Glutamatergic neuron (in vitro differentiated cells): ENCODE data around the gene PRR22. TPM values are rescaled to one million over a fixed set of nuclear protein-coding genes. Genes with fewer than 3 reads are reported as not detected.
"Not testable (repeated sequence)": the region's sequence is repeated elsewhere in the genome, so short reads cannot be mapped to it uniquely, and the experiment has no call there.

Experiments used
- DNase-seq: peaks from one replicate; pipeline ENCODE4 v3.0.0; 2022
- H3K27ac Mint-ChIP-seq: one replicate; pipeline ENCODE4 v1.8.0; 2020; ENCODE audit warnings: mild to moderate bottlenecking, mixed read lengths, inconsistent platforms; ENCODE audit not compliant: unreplicated experiment
- H3K27me3 Mint-ChIP-seq: one replicate; pipeline ENCODE4 v1.8.0; 2020; ENCODE audit warnings: mild to moderate bottlenecking, moderate library complexity, mixed read lengths, inconsistent platforms; ENCODE audit not compliant: unreplicated experiment
- H3K36me3 Mint-ChIP-seq: one replicate; pipeline ENCODE4 v1.8.0; 2020; ENCODE audit warnings: mild to moderate bottlenecking, mixed read lengths, inconsistent platforms; ENCODE audit not compliant: unreplicated experiment
- H3K4me1 Mint-ChIP-seq: one replicate; pipeline ENCODE4 v1.8.0; 2020; ENCODE audit warnings: mild to moderate bottlenecking, low read depth, mixed read lengths, inconsistent platforms; ENCODE audit not compliant: unreplicated experiment
- H3K4me3 Mint-ChIP-seq: one replicate; pipeline ENCODE4 v1.8.0; 2020; ENCODE audit warnings: mild to moderate bottlenecking, mixed read lengths, inconsistent platforms; ENCODE audit not compliant: unreplicated experiment
- H3K9me3 Mint-ChIP-seq: one replicate; pipeline ENCODE4 v1.8.0; 2020; ENCODE audit warnings: mild to moderate bottlenecking, moderate library complexity, mixed read lengths, inconsistent platforms; ENCODE audit not compliant: unreplicated experiment
- CTCF ChIP-seq: fragments of 200-600 bp; sonication (generic); IDR thresholded peaks from one replicate; pipeline ENCODE4 v1.5.0; 2021; ENCODE audit not compliant: partially characterized antibody, unreplicated experiment
- total RNA-seq: library from RNA; stranded (reverse); fragmentation: NEBNext Ultra II Directional; extraction: Animal tissue kit (Norgen Biotek cat#: 25700); gene quantifications from one replicate; pipeline ENCODE4 v1.2.1, GENCODE V29; 2021; ENCODE audit not compliant: unreplicated experiment

The PRR22 gene
- total RNA-seq, 1 donor from 2014 or later: 3.1 TPM

DNA sequence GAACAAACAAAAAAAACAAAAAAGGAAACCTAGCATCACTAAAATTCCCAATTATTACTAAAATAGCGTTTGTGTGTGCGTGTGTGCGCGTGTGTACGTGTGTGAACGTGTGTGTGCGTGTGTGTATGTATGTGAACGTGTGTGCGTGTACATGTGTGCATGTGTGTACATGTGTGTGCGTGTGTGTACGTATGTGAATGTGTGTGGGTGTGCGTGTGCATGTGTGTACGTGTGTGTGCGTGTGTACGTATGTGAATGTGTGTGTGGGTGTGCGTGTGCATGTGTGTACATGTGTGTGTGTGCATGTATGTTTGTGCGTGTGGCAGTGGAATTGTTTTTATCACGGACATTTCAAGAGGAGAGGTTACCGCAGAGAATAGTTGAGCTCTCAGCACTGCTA is 42.5 kb downstream of the PRR22 start:
- no peak for DNase-seq
- no peaks in the 10 kb centered on the region for H3K4me1 Mint-ChIP-seq

GRCh38 chr19:5738423-5738822 is 46.1 kb downstream of the PRR22 start:
- no peak overlapping the region for H3K27ac Mint-ChIP-seq
- H3K27me3 Mint-ChIP-seq: peaks cover 7% of the 10 kb centered on the region
- DNase-seq: no peak

More for the DNA sequence above, 42.5 kb downstream of the PRR22 start:
- TF ChIP-seq CTCF: no peak
- H3K9me3 Mint-ChIP-seq: peaks cover 3% of the 10 kb centered on the region
- no peaks in the 10 kb centered on the region for H3K36me3 Mint-ChIP-seq
- H3K27ac Mint-ChIP-seq: no peak overlapping the region
- H3K27me3 Mint-ChIP-seq: peaks cover 8% of the 10 kb centered on the region
- no peak overlapping the region for H3K4me3 Mint-ChIP-seq

GRCh38 chr19:5733172-5733571 is 51.4 kb downstream of the PRR22 start:
- not testable (repeated sequence) for H3K27me3 Mint-ChIP-seq, H3K4me1 Mint-ChIP-seq, H3K36me3 Mint-ChIP-seq, H3K27ac Mint-ChIP-seq, H3K4me3 Mint-ChIP-seq, DNase-seq, H3K9me3 Mint-ChIP-seq

More at GRCh38 chr19:5738423-5738822, 46.1 kb downstream of the PRR22 start:
- H3K9me3 Mint-ChIP-seq: peaks cover 4% of the 10 kb centered on the region
- TF ChIP-seq CTCF: no peak
- H3K4me3 Mint-ChIP-seq: no peak overlapping the region
- H3K4me1 Mint-ChIP-seq: no peaks in the 10 kb centered on the region
- no peaks in the 10 kb centered on the region for H3K36me3 Mint-ChIP-seq

Other genes starting within 250 kb of the PRR22 start
- 1.0 TPM for gene TINCR, start 216.8 kb downstream of the PRR22 start, total RNA-seq
- 70.9 TPM for gene SAFB2, start 162.0 kb downstream of the PRR22 start, total RNA-seq
- gene SAFB, start 161.7 kb downstream of the PRR22 start, total RNA-seq: 133 TPM
- gene MICOS13, start 104.2 kb downstream of the PRR22 start, total RNA-seq: 22.8 TPM
- 64.4 TPM for gene HSD11B1L, start 103.7 kb downstream of the PRR22 start, total RNA-seq
- gene RPL36, start 94.5 kb downstream of the PRR22 start, total RNA-seq: 514 TPM
- 98.5 TPM for gene LONP1, start 64.6 kb downstream of the PRR22 start, total RNA-seq
- not detected for gene CATSPERD, start 64.1 kb downstream of the PRR22 start, total RNA-seq
- gene DUS3L, start 6.4 kb upstream of the PRR22 start, total RNA-seq: 22.4 TPM
- 1.2 TPM for gene NRTN, start 20.3 kb upstream of the PRR22 start, total RNA-seq
- gene FUT6, start 55.0 kb upstream of the PRR22 start, total RNA-seq: not detected
- gene FUT3, start 66.7 kb upstream of the PRR22 start, total RNA-seq: not detected
- gene FUT5, start 85.8 kb upstream of the PRR22 start, total RNA-seq: 0.27 TPM
- 193 TPM for gene NDUFA11, start 119.0 kb upstream of the PRR22 start, total RNA-seq
- 7.5 TPM for gene VMAC, start 120.1 kb upstream of the PRR22 start, total RNA-seq
- gene CAPS, start 129.5 kb upstream of the PRR22 start, total RNA-seq: 9.9 TPM
- 92.1 TPM for gene RANBP3, start 193.4 kb upstream of the PRR22 start, total RNA-seq